Mesothelial cell of epicardium (in vitro differentiated cells): ENCODE measurements around the gene DNM3. TPM values are rescaled to one million over a fixed set of nuclear protein-coding genes. Genes with fewer than 3 reads are reported as not detected.

Experiments
- DNase-seq, 2 experiments: peaks; one replicate each; pipeline ENCODE4 v3.0.0; 2021; ENCODE audit warnings: low spot score in 2 of 2; ENCODE audit not compliant: unreplicated experiment in 2 of 2
- H3K27ac Mint-ChIP-seq: 2 replicates; pipeline ENCODE4 v1.8.0; 2021; ENCODE audit warnings: mixed read lengths
- H3K27me3 Mint-ChIP-seq: 2 replicates; pipeline ENCODE4 v1.8.0; 2021; ENCODE audit warnings: low read depth, mixed read lengths
- H3K36me3 Mint-ChIP-seq: 2 replicates; pipeline ENCODE4 v1.8.0; 2021; ENCODE audit warnings: mixed read lengths
- H3K4me1 Mint-ChIP-seq: 2 replicates; pipeline ENCODE4 v1.8.0; 2021; ENCODE audit warnings: mixed read lengths
- H3K4me3 Mint-ChIP-seq: 2 replicates; pipeline ENCODE4 v1.8.0; 2021; ENCODE audit warnings: mild to moderate bottlenecking, moderate library complexity, mixed read lengths
- H3K9me3 Mint-ChIP-seq: 2 replicates; pipeline ENCODE4 v1.8.0; 2021; ENCODE audit warnings: mixed read lengths
- total RNA-seq: library from RNA; stranded (reverse); gene quantifications from 3 replicates; pipeline ENCODE4 v1.2.1, GENCODE V29; 2021
- TF ChIP-seq, protein P1 (sequence below): fragments of 200-600 bp; sonication (generic); IDR thresholded peaks from one replicate; pipeline ENCODE4 v1.5.0; 2021; ENCODE audit warnings: antibody characterized with exemption; ENCODE audit not compliant: unreplicated experiment

Gene DNM3
- total RNA-seq, 1 donor from 2014 or later, result 5.0 TPM

GRCh38 chr1:172453607-172454006 lies 612.3 kb downstream of the DNM3 start:
- TF ChIP-seq, protein P1, sequence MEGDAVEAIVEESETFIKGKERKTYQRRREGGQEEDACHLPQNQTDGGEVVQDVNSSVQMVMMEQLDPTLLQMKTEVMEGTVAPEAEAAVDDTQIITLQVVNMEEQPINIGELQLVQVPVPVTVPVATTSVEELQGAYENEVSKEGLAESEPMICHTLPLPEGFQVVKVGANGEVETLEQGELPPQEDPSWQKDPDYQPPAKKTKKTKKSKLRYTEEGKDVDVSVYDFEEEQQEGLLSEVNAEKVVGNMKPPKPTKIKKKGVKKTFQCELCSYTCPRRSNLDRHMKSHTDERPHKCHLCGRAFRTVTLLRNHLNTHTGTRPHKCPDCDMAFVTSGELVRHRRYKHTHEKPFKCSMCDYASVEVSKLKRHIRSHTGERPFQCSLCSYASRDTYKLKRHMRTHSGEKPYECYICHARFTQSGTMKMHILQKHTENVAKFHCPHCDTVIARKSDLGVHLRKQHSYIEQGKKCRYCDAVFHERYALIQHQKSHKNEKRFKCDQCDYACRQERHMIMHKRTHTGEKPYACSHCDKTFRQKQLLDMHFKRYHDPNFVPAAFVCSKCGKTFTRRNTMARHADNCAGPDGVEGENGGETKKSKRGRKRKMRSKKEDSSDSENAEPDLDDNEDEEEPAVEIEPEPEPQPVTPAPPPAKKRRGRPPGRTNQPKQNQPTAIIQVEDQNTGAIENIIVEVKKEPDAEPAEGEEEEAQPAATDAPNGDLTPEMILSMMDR, result no peak
- peaks cover 59% of the 10 kb centered on the region for H3K4me1 Mint-ChIP-seq
- H3K27ac Mint-ChIP-seq, result peak overlapping the region; percentile 27

GRCh38 chr1:172455451-172455850 lies 614.2 kb downstream of the DNM3 start:
- no peak overlapping the region for H3K4me3 Mint-ChIP-seq
- peaks cover 57% of the 10 kb centered on the region for H3K4me1 Mint-ChIP-seq
- no peak for DNase-seq
- H3K36me3 Mint-ChIP-seq, result no peaks in the 10 kb centered on the region
- TF ChIP-seq, protein P1, result no peak
- no peaks in the 10 kb centered on the region for H3K27me3 Mint-ChIP-seq
- H3K27ac Mint-ChIP-seq, result no peak overlapping the region
- H3K9me3 Mint-ChIP-seq, result peaks cover 4% of the 10 kb centered on the region

More at GRCh38 chr1:172453607-172454006, 612.3 kb downstream of the DNM3 start:
- Mint-ChIP-seq H3K9me3 (no peaks in the 10 kb centered on the region), H3K36me3 (no peaks in the 10 kb centered on the region), H3K4me3 (no peak overlapping the region), H3K27me3 (no peaks in the 10 kb centered on the region)
- DNase-seq, result no peak

DNA sequence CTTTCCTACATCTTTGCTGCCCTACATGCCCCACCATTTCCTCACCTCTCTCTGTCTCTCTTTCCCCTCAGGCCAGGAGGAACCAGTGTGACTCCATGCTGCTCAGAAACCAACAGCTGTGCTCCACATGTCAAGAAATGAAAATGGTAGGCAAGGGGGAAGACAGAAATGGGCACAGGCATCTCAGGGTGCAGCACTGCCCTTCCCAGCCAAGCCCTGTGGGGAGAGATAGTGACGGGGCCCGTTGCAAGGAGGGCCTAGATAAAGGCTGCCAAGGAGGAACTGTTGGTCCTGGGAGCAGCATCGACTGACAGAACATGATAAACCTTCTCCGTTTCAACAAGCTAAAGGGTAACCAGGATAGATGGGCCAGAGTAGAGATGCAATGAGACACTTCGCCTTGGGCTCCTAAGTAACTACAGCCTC lies 615.1 kb downstream of the DNM3 start:
- Mint-ChIP-seq H3K27me3 (no peaks in the 10 kb centered on the region), H3K9me3 (peaks cover 4% of the 10 kb centered on the region), H3K4me3 (no peak overlapping the region), H3K4me1 (peaks cover 56% of the 10 kb centered on the region), H3K27ac (no peak overlapping the region), H3K36me3 (no peaks in the 10 kb centered on the region)
- no peak for DNase-seq
- TF ChIP-seq, protein P1, result no peak

GRCh38 chr1:172457479-172458130 lies 616.3 kb downstream of the DNM3 start:
- H3K4me1 Mint-ChIP-seq, result peaks cover 51% of the 10 kb centered on the region
- H3K27me3 Mint-ChIP-seq, result no peaks in the 10 kb centered on the region
- no peaks in the 10 kb centered on the region for H3K36me3 Mint-ChIP-seq
- DNase-seq, result no peak
- H3K27ac Mint-ChIP-seq, result no peak overlapping the region
- TF ChIP-seq, protein P1, result no peak
- H3K4me3 Mint-ChIP-seq, result no peak overlapping the region
- H3K9me3 Mint-ChIP-seq, result peaks cover 4% of the 10 kb centered on the region

DNA sequence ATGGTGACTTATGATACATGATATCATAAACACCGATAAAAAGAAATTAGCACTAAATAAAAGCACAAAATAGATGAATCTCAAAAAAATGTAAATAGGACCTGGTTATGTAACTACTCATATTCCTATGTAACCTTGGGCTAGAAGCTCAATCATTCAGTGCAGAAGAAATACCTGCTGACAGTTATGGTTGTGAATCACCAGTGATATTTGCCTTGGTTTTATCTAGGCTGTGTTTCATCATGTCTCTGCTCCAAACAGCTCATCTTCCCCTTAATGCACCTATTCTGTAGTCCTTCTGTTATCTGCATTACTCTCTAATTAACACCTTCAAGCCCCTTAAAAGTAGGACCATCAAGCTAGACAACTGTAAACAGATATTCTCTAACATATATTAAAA lies 618.9 kb downstream of the DNM3 start:
- TF ChIP-seq, protein P1, result no peak
- H3K9me3 Mint-ChIP-seq, result peaks cover 4% of the 10 kb centered on the region
- no peak overlapping the region for H3K4me3 Mint-ChIP-seq
- peak overlapping the region; percentile 27 for H3K27ac Mint-ChIP-seq
- no peaks in the 10 kb centered on the region for H3K27me3 Mint-ChIP-seq
- peaks cover 35% of the 10 kb centered on the region for H3K4me1 Mint-ChIP-seq
- H3K36me3 Mint-ChIP-seq, result no peaks in the 10 kb centered on the region
- DNase-seq, result no peak
